Stimulated activated CD8-positive, alpha-beta memory T cell treated with anti-CD3 and anti-CD28 coated beads, Interleukin-2, amount 100 ng/mL, for 48 hours (primary cell): ENCODE measurements around the gene OTUD7B.
"Not testable (repeated sequence)": the region's sequence is repeated elsewhere in the genome, so short reads cannot be mapped to it uniquely, and the experiment has no call there.

ENCODE experiments used
- DNase-seq, 2 donors: peaks; one replicate each; pipeline ENCODE4 v3.0.0-alpha.2; 2020; ENCODE audit warnings: low read depth in 2 of 2

OTUD7B gene

GRCh38 chr1:150003801-150004200 is 6.7 kb downstream of the OTUD7B start:
- no peak for DNase-seq

DNA sequence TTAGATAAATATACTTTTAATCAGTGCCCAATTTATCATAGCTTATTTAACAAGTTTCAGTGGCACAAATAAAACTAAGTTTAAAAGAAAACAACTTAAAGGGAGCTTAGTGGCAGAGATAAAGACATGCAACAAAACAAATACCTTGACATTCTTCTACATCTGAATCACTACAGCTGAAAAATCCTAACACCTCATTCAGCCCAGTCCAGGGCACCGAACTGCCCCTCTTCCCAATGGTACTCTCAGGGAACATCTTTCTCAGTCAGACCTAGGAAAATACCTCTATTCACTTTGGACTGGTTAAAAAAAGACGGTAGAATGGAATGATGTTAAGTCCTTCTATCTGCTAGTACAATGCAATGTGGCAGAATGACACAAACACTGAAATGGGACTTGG is 8.3 kb downstream of the OTUD7B start:
- DNase-seq, result no peak

GRCh38 chr1:150001415-150001814 is 9.1 kb downstream of the OTUD7B start:
- DNase-seq, result no peak

DNA sequence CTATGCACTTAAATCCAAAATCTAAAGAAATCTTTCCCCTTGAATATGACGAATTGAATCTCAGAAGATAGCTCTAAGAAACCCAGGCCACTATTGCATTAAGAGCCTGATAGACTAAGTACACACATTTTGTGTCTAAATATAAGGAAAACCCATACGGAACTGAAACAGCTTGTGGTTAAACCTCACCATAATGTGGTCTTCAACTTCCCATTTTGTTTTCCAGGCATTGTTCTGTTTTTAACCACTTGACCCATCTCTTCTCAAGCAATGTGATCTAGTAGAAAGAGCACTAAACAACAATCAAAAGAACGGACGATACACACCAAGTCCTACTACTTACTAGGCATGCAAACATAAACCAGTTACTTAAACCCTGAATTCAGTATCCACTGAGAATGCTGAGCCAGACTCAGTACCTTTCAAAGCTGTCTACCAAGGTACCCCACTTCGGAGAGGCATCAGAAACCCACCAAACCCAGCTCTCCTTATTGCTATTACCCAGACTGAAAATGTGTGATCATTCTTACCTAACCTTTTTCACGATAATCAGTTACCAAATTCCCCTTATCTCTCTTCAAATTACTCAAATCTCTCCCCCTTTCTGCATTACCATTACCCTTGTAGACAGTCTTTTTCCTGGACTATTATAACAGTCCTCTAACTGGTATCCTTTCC is 12.8 kb downstream of the OTUD7B start:
- DNase-seq, result no peak

- DNase-seq, result no peak
These were observed 14.6 kb downstream of the OTUD7B start for GRCh38 chr1:149995927-149996326.

- no peak for DNase-seq
These were observed 16.8 kb downstream of the OTUD7B start for GRCh38 chr1:149993764-149994163.

GRCh38 chr1:149993181-149993580 is 17.3 kb downstream of the OTUD7B start:
- no peak for DNase-seq

DNA sequence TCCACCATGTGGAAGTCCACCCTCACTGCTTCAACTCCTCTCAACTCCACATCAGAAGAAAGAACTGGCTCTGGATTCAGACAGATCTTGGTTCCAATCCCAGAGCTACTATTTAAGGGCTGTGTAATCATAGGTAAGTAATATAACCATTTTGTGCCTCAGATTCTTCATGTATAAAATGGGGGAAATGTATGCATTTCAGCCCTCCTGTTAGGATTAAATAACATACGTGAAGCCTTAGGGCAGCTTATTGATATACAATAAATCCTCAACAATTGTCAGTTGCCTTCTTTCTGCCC is 23.3 kb downstream of the OTUD7B start:
- no peak for DNase-seq

DNA sequence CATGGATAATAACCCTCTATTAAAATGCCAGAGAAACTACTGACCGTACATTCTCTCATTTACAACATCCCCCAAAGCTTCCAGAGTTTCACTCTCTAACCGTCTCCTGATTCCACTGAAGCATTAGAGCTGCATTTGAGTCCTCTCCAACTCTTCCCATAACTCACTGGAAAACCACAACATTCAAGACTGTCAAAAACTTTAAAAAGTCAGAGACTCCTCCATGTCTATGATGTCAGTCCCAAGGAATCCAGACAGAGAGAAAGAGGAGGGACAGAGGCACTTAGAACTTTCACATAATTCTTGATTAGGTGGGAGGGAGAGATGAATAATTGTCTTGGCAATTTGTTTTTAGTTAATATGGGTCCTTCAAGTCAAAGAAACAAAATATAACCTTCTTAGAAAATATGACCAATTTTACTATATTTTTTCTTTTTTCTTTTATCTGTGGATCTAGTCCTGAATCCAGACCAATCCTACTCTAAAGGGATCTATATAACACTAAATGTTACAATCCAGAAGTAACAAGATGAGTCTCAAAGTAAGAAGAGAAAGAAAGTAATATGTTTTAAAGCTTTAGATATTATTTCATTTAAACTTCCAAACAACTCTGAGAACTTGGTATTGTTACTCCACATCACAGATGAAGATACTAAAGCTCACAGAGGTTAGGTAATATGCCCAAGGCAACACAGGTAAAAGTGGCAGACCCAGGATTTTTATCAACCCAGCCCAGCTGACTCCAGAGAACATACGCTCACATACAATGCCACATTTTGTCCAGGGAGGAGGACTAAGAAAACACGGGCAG is 23.8 kb downstream of the OTUD7B start:
- DNase-seq, result no peak

DNA sequence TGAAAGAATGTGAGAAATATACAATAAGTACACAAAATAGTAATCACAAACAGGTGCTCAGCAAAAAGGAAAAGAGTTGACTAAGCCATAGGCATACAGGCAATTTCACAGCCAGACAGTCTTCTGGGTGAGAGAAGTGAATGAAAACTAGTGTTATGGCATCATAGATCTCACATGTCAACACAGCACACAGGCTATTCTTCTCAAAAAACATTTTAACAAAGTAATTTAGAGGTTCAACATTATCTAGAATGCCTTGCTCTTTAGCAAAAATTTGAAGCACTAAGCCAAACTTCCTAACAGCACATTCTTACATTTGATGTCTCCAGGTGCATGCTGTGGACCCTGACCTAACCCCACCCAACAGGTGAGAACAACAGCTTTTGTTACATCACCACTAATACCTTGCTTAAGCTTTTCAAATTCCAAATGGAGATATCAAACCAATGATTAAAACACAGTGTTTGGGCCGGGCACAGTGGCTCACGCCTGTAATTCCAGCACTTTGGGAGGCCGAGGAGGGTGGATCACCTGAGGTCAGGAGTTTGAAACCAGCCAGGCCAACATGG is 30.5 kb downstream of the OTUD7B start:
- no peak for DNase-seq

- no peak for DNase-seq
These were observed 31.1 kb downstream of the OTUD7B start for GRCh38 chr1:149979245-149979971.

DNA sequence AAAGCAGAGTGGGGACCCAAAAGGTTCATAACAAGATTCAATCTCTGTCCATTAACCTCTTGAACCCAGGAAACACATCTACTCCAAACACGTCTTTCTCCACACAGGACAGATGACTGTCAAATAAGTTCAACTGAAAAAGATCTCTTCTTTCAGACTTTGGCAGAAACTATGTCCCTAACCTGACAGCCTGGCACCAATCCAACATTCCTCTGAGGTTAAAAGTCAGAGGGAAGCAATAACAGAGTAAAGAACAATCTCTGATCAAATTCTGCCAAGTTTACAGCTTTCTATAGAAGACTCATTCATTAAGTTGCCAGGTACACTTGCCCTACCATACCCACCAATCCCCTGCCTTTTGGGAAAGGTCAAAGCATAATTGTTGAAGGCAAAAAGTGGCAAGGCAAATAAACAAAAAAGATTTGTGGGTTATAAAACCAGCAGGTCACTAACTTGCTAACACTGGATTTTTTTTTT is 31.9 kb downstream of the OTUD7B start:
- DNase-seq, result no peak

- DNase-seq, result no peak
These were observed 33.2 kb downstream of the OTUD7B start for GRCh38 chr1:149977345-149977744.

DNA sequence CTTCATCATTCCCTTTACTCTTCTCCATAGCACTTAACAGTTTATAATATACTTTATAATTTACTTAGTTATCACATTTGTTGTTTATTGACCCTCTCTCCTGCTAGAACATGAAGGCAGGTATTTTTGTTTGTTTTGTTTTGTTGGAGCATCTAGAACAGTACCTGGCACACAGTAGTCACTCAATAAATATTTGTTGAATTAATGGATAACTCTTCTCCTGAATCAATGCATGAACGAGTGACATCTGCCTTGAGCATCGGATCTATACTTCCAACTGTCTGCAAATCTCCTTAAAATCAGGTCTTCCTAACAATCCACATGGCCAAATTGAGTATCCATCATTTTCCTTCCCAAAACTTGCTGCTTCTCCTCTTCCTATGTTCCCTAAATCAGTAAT is 38.0 kb downstream of the OTUD7B start:
- no peak for DNase-seq

- no peak for DNase-seq
These were observed 42.9 kb downstream of the OTUD7B start for GRCh38 chr1:149967646-149968045.

DNA sequence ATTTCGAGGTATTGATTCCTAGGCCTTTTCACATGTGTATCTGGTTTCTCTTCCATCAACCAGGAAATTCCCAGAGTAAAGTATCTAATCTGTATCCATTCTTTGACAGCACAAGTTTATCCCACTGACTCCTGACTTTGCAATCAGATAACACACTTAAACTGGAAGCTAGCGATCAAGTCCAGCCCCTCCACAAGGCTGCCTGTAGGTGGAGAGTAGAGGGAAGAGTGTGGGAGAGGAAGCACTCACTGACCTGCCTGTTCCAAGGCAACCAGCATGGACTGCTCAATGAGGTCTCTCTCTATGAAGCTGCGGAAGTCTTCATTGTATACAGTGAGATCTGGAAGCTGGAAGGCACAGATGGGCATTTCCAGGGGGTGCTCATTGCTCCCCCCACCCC is 43.5 kb downstream of the OTUD7B start:
- no peak for DNase-seq

DNA sequence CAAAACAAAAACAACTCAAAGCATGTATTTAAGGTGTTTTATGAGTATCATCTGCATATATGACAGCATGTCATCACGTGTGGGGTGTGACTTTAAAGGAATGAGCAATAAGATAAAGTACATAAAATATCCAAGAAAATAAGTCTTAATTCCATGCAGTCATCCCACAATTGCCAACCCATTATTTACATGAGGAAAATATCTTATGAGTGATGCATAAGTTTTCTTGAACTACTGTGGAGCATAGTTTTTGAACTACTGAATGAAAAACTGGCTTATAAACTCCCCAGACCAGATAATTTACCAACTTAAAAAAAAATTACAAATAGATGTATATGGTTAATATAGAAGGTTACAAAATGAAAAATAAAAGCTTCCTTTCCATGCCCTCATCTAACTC is 44.1 kb downstream of the OTUD7B start:
- DNase-seq, result no peak

- no peak for DNase-seq
These were observed 45.1 kb downstream of the OTUD7B start for GRCh38 chr1:149965440-149965839.

DNA sequence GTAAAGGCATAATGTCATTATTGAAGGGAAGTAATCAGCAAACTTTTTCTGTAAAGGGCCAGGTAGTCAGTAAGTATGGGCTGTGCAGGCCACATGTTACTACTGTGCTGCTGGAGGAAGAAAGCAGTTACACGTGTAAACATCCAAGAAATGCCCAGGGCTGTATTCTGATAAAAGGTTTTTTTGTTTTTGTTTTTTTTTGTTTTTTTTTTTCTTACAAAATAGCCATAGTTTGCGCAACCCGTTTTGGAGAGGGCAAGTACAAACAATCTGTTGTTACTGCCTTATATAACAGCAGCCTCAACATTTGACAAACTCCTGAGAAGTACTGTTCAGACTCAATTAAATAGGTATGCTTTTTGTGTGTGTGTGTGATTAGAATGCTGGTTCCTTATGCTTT is 47.2 kb downstream of the OTUD7B start:
- no peak for DNase-seq

DNA sequence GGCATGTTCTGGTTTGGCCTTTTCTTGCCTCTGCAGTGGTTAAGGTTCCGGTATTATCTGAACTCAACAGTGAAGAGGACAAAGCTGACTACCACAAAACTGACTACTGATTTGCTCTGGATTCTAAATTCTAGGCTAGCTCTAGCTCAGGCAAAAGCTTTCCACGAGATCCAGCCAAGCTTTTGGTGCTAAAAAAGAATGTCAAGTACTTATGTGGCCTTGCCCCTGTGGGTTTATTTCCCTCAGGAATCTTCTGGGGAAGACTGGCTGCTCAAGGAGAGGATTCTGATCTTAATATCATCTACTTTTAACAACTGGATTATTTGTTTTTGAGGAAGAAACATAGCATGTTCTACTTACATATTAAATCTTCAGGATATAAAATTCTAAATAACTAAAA is 47.8 kb downstream of the OTUD7B start:
- DNase-seq, result no peak

DNA sequence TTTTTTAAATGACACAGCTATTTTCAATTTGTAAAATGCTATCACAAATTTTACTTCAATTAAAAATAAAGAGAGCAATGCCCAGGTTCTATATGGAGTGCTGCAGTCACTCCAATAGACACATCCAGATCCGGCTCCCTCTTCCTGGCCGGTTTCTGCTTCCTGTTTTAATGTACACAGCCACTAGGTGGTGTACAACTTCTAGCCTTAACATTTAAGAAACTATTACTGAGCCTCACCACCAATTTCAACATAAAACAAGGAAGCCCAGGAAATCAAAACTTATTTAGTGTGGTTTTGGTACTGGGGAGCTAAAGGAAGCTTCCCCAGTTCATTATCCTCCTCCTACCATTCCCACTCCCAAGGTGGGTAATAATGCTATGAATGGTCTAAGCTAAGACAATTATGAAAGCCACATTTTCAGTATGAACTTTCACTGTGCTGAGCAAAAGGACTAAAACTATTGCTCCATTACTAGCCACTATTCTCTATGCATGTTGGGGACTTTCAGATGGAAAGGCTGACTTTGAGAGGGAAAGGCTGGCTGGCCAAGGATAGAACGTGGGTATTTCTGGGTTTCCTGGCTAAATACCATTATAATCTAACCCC is 48.4 kb downstream of the OTUD7B start:
- no peak for DNase-seq

GRCh38 chr1:149957548-149957947 is 53.0 kb downstream of the OTUD7B start:
- DNase-seq, result not testable (repeated sequence)
